Right lobe of liver (tissue), 4 donors: ENCODE results near the gene CFAP61.

Experiments used
- POLR2A ChIP-seq: fragments of 450-650 bp; IDR thresholded peaks from one replicate; pipeline ENCODE4 v1.6.1; 2017; ENCODE audit warnings: antibody characterized with exemption, mild to moderate bottlenecking
- TF ChIP-seq, protein P1 (sequence below), 4 donors: fragments of 200-600 bp in 3 of 4; fragments of 450-650 bp in 1 of 4; IDR thresholded peaks; one replicate each; pipeline versions ENCODE4 v1.5.1 to v1.8.0; 2016 to 2022; ENCODE audit warnings: antibody characterized with exemption in 4 of 4, mild to moderate bottlenecking in 2 of 4
- donor health status: DM: no; HTN: no; CAD: no.
- donor health status: DM: no; HTN: no; CAD: no.
- donor health status: DM: no; HTN: yes; CAD: no.

DNA sequence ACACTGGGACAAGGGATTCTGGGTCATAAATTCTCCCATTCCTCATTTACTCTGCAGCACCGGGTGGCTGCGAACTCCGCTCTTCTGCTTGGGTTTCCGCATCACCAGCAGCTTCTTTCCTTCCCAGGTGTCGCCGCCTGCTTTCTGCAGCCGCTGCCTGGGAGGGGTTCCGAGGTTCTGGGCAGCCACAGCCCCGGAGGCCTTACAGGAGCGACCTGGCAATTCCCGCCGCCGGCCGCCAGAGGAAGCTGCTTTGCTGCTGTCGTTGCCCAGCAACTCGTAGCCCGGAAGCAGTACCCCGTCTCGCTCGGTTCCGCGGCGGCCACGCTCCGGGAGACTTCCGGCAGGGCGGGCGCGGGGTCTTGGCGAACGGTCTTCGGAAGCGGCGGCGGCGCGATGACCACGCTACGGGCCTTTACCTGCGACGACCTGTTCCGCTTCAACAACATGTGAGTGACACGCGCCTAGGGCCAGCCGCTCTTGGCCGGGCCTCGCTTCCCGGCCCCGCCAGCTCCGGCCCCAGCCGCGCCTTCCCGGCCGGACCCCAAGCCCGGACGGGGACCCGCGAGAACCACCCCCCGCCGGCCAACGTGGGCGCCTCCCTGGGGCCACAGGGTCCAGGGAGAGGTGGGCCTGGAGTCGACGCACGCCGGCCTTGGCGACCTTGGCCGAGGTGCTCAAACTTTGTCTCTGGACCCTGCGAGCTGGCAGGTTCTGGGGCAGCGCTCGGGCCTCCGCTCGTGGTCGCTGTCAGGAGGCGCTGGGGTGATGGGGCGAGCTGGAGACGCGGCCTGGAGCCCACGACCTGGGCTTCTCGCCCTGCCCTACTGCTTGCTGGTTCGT is 35.1 kb upstream of the CFAP61 start, which contains the start of gene NAA20:
- TF ChIP-seq, protein P1, sequence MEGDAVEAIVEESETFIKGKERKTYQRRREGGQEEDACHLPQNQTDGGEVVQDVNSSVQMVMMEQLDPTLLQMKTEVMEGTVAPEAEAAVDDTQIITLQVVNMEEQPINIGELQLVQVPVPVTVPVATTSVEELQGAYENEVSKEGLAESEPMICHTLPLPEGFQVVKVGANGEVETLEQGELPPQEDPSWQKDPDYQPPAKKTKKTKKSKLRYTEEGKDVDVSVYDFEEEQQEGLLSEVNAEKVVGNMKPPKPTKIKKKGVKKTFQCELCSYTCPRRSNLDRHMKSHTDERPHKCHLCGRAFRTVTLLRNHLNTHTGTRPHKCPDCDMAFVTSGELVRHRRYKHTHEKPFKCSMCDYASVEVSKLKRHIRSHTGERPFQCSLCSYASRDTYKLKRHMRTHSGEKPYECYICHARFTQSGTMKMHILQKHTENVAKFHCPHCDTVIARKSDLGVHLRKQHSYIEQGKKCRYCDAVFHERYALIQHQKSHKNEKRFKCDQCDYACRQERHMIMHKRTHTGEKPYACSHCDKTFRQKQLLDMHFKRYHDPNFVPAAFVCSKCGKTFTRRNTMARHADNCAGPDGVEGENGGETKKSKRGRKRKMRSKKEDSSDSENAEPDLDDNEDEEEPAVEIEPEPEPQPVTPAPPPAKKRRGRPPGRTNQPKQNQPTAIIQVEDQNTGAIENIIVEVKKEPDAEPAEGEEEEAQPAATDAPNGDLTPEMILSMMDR (IDR thresholded peaks at IDR 0.05) = peak; percentile 70 to 87 (median 74)
- peak; percentile 44 for TF ChIP-seq POLR2A
